HG02642 (cell line): ENCODE results near the gene PPP6R2.
"Not testable (repeated sequence)": the region's sequence is repeated elsewhere in the genome, so short reads cannot be mapped to it uniquely, and the experiment has no call there.

ENCODE experiments used
- ATAC-seq: cut with Tn5 transposase; IDR thresholded peaks from one replicate; pipeline ENCODE4 v1.9.1; 2021; ENCODE audit warnings: mild to moderate bottlenecking; ENCODE audit not compliant: unreplicated experiment, poor library complexity

PPP6R2 gene

DNA sequence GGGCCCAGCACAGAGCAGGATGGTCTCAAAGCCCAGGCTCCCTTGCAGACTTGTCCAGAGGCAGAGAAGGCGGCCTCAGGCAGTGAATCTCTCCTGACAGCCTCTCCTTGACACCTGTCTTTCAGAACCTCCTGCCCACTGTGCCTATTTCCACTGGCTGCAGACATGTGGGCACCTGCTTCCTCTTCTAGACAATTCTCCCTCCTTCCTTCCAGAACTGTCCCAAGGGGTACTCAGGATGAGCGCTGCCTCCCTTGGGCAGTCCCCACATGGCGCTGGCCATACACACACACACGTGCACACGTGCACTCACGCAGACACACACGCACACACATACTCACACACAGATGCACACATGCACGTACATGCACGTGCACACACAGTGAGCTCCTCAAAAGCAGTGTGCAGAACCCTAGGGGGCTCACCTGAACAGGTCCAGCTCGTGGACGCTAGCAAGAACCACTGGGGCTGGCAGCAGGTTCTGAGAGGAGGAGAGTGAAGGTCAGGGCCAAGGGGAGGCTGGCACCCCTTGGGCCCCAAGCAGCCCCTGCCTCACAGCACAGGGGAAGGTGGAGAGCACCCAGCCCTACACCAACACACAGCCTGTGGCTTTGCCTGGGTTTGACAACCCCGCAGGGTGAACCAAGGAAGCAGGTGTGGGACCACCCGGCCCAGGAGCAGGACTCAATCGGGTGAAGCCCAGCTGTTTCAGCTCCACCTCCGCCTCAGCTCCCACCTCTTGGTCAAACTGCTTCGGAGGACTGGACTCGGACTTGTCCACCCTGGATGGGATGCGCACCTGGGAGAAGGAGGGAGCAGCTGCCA lies 27.6 kb upstream of the PPP6R2 start:
- no peak for ATAC-seq

DNA sequence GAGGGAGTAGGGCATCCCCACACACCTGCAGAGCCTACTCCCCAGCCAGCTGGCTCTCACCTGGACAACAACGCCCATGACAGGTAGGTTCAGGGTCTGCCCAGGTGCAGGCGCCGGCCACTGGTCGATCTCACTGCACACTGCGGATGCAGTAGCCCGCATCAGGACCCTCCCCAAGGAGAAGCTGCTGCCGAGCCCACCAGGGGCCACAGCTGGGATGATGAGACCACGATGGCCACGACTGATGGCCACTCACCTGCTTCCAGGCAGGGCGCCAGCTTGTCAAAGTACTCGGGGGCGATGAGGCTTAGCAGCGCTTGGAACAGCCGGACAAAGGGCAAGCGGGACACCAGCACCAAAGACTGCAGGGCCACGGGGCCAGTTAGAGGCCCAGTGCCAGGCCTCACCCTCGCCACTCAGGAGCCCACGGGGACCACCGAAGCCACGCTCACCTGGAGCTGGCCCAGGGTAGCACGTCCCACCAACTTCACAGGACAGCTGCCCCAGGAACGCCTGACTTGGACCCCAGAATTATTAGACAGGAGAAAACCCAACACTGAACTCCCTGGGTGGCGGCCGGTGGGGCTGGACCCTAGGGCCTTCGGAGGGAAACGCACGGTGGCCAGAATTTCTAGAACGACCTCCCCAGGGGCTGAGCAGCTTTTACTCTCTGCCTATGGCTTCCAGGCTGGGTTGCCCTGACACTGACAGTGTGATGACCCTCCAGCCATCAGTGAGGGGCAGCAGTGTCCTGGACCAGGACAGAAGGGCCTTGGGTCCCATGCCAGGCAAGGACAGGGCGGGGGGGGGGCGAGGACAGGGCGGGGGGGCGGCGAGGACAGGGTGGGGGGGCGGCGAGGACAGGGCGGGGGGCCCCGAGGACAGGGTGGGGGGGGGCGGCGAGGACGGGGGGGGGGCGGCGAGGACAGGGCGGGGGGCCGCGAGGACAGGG lies 26.7 kb upstream of the PPP6R2 start:
- ATAC-seq: no peak

DNA sequence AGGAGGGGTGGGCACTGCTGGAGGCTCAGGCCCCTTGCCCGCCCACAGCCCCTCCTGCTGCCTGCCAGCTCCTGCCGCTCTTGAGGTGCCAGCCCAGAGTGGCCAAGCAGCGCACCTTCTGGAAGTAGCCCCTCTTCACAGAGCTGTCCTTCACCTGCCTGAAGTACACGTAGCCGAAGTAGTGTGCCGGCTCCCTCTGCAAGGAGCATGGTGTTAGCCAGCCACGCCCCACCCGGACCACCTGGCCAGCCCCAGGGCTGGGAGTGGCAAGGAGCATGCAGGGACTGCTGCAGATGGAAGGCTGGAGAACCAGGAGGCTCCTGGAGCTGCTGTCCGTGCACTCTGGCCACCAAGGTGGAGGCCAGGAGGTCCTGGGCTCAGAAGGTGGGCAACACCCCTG lies 25.9 kb upstream of the PPP6R2 start:
- no peak for ATAC-seq

DNA sequence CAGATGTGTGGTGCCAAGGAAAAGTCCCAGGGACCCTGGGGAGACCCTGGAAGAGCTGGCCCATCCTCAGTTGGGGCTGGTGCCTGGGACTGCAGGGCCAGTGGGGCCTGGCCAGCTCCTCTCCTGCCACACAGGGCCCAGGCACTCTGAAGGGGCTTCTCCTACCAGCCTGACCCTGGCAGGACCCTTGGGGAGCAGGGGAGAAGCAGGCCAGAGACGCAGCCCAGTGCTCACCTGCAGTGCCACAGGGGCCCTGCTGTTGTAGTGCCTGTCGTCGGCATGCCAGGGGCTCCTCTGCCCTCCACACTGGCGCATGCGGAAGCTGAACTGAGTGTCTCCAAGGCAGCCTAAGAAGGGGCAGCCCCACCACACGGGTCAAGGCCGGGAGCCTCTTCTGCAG lies 25.5 kb upstream of the PPP6R2 start:
- ATAC-seq: no peak

GRCh38 chr22:50318356-50318697 lies 24.8 kb upstream of the PPP6R2 start:
- no peak for ATAC-seq

GRCh38 chr22:50318698-50319411 lies 24.3 kb upstream of the PPP6R2 start:
- ATAC-seq: no peak

GRCh38 chr22:50319503-50319951 lies 23.6 kb upstream of the PPP6R2 start:
- ATAC-seq: no peak

- ATAC-seq: no peak
Observed at GRCh38 chr22:50320116-50320515, 23.0 kb upstream of the PPP6R2 start.

DNA sequence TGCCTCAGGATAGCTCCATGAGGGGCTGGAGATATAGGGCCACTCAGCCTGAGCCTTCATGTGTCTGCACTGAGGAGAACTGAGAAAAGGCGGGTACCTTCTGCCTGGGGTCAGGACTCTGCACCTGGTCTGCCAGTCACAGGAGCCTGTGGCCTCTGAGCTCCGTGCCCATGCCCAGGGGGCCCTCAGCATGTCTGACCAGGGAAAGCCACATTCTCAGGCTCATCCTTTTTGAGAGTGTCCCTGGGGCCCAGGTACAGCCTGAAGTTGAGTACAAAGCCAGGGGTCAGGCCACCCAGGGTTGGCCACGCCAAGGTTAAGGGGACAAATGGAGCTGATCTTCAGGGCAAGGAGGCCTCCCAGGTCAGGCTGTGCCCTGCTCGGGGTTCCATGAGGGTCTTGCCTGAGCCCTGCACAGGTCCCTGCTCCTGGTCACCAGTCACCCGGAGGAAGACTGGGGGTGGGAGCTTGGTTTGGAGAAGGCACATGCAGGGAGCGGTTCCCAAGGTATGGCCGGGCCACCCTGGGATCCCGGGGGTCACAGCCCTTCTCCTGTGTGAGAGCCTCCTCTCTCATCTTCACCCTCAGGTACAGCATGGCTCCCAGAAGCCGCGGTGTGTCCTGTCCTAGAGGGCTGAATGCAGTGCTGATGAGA lies 22.3 kb upstream of the PPP6R2 start:
- no peak for ATAC-seq

- not testable (repeated sequence) for ATAC-seq
Observed at GRCh38 chr22:50322382-50323104, 20.6 kb upstream of the PPP6R2 start.

- no peak for ATAC-seq
Observed at GRCh38 chr22:50323900-50324299, 19.2 kb upstream of the PPP6R2 start.

DNA sequence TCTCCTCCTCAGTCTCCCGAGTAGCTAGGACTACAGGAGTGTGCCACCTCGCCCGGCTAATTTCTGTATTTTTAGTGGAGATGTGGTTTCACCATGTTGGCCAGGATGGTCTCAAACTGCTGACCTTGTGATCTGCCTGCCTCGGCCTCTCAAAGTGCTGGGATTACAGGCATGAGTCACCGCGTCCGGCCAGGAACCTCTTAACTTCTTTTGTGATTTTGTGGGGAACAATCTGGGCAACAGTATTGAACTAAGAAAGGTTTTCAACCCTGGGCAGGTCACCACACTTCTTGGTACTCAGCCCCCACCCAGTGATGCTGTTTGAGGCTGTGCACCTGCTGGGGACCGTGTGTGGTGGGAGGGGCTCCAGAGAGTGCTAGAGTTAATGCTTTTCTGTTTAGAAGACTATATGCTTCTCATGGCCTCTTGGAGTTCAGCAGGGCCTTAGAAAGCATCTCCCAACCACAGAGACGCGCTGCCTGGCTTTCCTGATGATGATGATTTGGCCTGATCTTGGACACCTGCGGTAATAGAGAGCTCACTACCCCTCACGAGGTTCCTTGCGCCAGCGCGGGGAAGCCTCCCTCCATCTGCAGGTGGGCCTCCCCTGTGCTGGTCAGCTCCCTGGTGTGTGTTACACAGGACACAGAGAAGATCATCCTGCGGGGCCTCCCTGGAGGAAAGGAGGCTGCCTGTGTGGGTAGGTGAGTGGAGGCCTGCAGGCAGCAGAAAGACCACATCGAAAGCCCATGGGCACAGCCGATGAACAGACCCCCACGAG lies 17.5 kb upstream of the PPP6R2 start:
- no peak for ATAC-seq

DNA sequence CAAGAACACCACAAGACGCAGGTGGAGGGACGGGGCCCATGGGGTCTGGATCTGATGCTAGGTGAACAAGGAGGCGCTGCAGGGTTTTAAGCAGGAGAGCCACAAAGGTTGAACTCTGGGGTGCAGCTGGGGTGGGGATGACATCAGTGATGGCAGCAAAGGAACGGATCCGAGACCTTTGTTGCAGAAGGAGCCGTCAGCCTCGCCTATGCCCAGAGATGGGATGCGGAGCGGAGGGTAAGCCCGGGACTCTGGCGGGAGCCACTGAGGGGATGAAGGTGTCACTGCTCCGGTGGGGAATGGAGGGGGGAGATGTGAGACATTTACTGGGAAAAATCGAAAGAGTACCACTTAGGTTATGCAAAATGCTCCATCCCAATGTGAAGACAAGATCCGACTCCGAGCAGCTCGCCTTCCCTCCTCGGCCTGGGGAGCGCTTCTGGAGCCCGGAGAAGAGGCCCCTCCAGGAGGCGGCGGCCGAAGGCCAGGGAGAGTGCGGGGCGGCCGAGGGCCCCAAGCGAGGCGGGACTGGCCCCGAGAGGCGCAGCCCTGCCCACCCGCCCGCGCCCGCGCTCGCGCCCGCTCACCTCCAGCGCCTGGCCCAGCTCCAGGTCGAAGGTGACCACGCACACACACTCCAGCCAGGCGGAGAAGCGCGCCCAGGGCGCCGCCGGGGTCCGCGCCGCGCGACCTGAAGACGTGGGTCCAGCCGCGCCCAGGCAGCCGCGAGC lies 16.7 kb upstream of the PPP6R2 start:
- no peak for ATAC-seq

DNA sequence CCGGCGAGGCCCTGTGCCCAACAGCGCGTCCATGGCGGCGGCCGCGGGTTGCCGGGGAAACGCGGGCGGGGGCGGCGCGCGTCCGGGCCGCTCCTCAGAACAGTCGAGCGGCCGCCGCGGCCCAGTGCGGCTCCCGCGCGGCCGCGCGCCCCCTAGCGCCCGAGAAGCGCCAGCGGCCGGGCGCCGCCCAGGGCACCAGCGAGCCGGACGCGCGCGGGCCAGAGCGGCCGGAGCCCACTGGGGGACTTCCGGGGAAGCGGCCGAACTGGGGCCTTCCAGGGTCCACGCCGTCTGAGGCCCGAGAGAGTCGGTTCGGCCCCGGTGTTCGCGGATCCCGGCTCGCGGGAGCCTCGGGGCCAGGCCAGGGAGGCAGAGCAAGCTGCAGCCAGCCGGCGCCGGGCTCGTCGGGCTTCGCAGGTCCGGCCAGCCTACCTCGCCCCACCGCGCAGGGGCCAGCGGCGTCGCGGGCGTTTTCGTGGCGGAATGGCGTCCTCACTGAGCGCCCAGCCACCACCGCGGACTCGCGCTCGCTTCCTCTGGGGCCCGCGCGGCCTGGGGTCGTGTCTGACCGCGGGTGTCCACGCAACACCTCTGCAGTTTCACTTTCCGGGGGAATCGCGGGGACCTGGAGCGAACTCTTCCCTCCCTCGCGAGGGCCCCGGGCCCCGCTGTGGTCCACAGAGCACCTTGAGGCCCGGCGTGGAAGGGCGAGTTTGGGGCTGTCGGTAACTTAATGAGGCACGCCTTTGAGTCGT lies 16.0 kb upstream of the PPP6R2 start, which contains the start of gene DENND6B:
DENND6B (minus strand) TSS at position 57 of the 755 bp plus-strand sequence; CDS start at position 33, 24 bp downstream.
- peak; percentile 89 for ATAC-seq

DNA sequence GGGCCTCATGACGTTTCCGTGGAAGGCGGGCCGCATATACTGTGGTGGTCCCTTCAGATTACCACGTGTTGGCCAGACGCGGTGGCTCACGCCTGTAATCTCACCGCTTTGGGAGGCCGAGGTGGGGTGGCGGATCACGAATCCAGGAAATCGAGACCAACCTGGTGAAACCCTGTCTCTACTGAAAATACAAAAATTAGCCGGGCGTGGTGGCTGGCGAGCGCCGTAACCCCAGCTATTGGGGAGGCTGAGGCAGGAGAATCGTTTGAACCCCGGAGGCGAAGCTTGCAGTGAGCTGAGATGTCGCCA lies 15.5 kb upstream of the PPP6R2 start:
- no peak for ATAC-seq

DNA sequence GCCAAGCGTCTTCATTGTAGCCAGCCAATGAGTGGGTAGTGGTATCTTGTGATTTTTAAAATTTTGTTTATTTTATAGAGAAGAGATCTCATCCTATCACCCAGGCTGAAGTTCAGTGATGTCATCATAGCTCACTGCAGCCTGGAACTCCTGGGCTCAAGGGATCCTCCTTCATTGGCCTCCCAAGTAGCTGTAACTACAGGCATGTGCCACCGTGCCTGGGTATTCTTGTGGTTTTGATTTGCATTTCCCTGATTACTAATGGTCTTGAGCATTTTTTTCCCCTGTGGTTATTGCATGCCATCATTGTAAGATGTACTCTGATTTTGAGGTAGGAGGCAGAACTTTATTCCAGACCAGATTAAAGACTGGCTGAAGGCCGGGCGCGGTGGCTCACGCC lies 13.9 kb upstream of the PPP6R2 start:
- no peak for ATAC-seq

DNA sequence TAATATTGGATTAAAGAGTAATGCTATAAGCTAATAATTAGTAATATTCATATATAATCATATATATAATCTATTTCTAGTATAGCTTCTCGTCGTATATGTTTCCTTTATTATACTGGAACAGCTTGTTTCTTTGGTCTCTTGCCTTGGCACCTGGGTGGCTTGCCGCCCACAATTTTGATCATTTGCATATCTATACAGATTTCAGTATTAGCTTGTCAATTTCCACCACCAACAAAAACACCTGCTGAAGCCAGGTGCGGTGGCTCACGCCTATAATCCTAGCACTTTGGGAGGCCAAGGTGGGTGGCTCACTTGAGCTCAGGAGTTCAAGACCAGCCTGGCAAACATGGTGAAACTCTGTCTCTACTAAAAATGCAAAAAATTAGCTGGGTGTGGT lies 8.7 kb upstream of the PPP6R2 start:
- not testable (repeated sequence) for ATAC-seq
